Astrocyte of the spinal cord (primary cell): ENCODE data around the gene EDIL3.
A peak's percentile ranks its signal among the peaks of the same experiment; 100 is the strongest.

ENCODE experiments used
- DNase-seq: peaks from one replicate; pipeline ENCODE4 v3.0.0; 2011; ENCODE audit warnings: low read depth, low spot score
- H3K4me3 ChIP-seq: 2 replicates; pipeline ENCODE4 v1.5.1; 2011; ENCODE audit warnings: low read depth, mild to moderate bottlenecking, low read length, moderate library complexity
- CTCF ChIP-seq: IDR thresholded peaks from 2 replicates; pipeline ENCODE4 v1.5.1; 2012; ENCODE audit warnings: low read depth, mild to moderate bottlenecking, low read length, inconsistent platforms
- in situ Hi-C: cut with HindIII; loops from 2 replicates; pipeline ENCODE4 v1.10.0; 2017; ENCODE audit warnings: low sequenced_read_pairs

EDIL3 gene

GRCh38 chr5:84118551-84118950, 266.1 kb downstream of the EDIL3 start:
- no peak for DNase-seq
- TF ChIP-seq CTCF, result no peak
- H3K4me3 ChIP-seq, result no peak overlapping the region
- in situ Hi-C loops, result no loop called here

GRCh38 chr5:84115727-84116126, 269.0 kb downstream of the EDIL3 start:
- no peak for TF ChIP-seq CTCF
- in situ Hi-C loops, result no loop called here
- H3K4me3 ChIP-seq, result no peak overlapping the region
- no peak for DNase-seq

- TF ChIP-seq CTCF, result no peak
- in situ Hi-C loops, result no loop called here
- DNase-seq, result peak; percentile 76
These were observed 271.2 kb downstream of the EDIL3 start for GRCh38 chr5:84113246-84114105.

GRCh38 chr5:84092738-84093137, 291.9 kb downstream of the EDIL3 start:
- no peak for TF ChIP-seq CTCF
- H3K4me3 ChIP-seq, result no peak overlapping the region
- in situ Hi-C loops, result no loop called here
- no peak for DNase-seq

More at GRCh38 chr5:84113246-84114105, 271.2 kb downstream of the EDIL3 start:
- no peak overlapping the region for H3K4me3 ChIP-seq

- TF ChIP-seq CTCF, result no peak
- in situ Hi-C loops, result no loop called here
These were observed 293.4 kb downstream of the EDIL3 start for GRCh38 chr5:84091127-84091799.

GRCh38 chr5:84088996-84089395, 295.7 kb downstream of the EDIL3 start:
- in situ Hi-C loops, result no loop called here
- TF ChIP-seq CTCF, result peak; percentile 21
- DNase-seq, result peak; percentile 28
- H3K4me3 ChIP-seq, result no peak overlapping the region

More at GRCh38 chr5:84091127-84091799, 293.4 kb downstream of the EDIL3 start:
- DNase-seq, result no peak
- no peak overlapping the region for H3K4me3 ChIP-seq
